CD14-positive monocyte (primary cell): Measurements from ENCODE around the gene SPHK1. TPM values are rescaled to one million over a fixed set of nuclear protein-coding genes. Genes with fewer than 3 reads are reported as not detected.
A peak's percentile ranks its signal among the peaks of the same experiment; 100 is the strongest.

ENCODE experiments used
- DNase-seq, 3 donors: peaks; one replicate each; pipeline ENCODE4 v3.0.0-alpha.2; 2011 to 2022
- H2AFZ ChIP-seq: 2 replicates; pipeline ENCODE4 v1.6.0; 2012; ENCODE audit warnings: mild to moderate bottlenecking, low read depth, low read length, inconsistent platforms; ENCODE audit not compliant: insufficient read depth, poor library complexity, severe bottlenecking
- H3K27ac ChIP-seq, 2 donors: 1 replicate in 1 of 2; 2 replicates in 1 of 2; pipeline ENCODE4 v1.5.1; 2012 to 2013; ENCODE audit warnings: low read length in 2 of 2, control low read depth in 1 of 2, inconsistent platforms in 1 of 2, low read depth in 1 of 2, mild to moderate bottlenecking in 1 of 2
- H3K27me3 ChIP-seq, 2 donors: one replicate each; pipeline versions ENCODE4 v1.6.0 to v1.6.1; 2011 to 2013; ENCODE audit warnings: low read length in 2 of 2; ENCODE audit not compliant: control insufficient read depth in 2 of 2, insufficient read depth in 2 of 2
- H3K36me3 ChIP-seq, 2 donors: replicated peaks in 1 of 2; 1 replicate in 1 of 2; 2 replicates in 1 of 2; pipeline versions ENCODE4 v1.5.1 to v1.6.1; 2012 to 2013; ENCODE audit warnings: low read length in 2 of 2, control low read depth in 1 of 2, inconsistent platforms in 1 of 2, mild to moderate bottlenecking in 1 of 2; ENCODE audit not compliant: insufficient read depth in 2 of 2, control insufficient read depth in 1 of 2
- H3K4me1 ChIP-seq, 2 donors: 1 replicate in 1 of 2; 2 replicates in 1 of 2; pipeline versions ENCODE4 v1.5.1 to v1.6.1; 2012 to 2013; ENCODE audit warnings: low read length in 2 of 2, control low read depth in 1 of 2, inconsistent platforms in 1 of 2, mild to moderate bottlenecking in 1 of 2, moderate library complexity in 1 of 2; ENCODE audit not compliant: insufficient read depth in 2 of 2, control insufficient read depth in 1 of 2
- H3K4me2 ChIP-seq: replicated peaks from 2 replicates; pipeline ENCODE3; 2012; ENCODE audit warnings: low read length, moderate library complexity, mild to moderate bottlenecking; ENCODE audit not compliant: poor library complexity, severe bottlenecking; ENCODE audit errors: extremely low read depth
- H3K4me3 ChIP-seq, 3 experiments: fragments of 200-600 bp in 1 of 3; sonication (generic) in 1 of 3; replicated peaks in 1 of 3; 1 replicate in 2 of 3; 2 replicates in 1 of 3; pipeline ENCODE4 v1.5.1; 2011 to 2013; ENCODE audit warnings: low read length in 3 of 3, mild to moderate bottlenecking in 3 of 3, control low read depth in 2 of 3, low read depth in 2 of 3, inconsistent platforms in 1 of 3, moderate library complexity in 1 of 3
- H3K79me2 ChIP-seq: 2 replicates; pipeline ENCODE4 v1.6.0; 2012; ENCODE audit warnings: mild to moderate bottlenecking, control low read depth, inconsistent platforms, low read length, moderate library complexity; ENCODE audit not compliant: insufficient read depth
- H3K9ac ChIP-seq: 2 replicates; pipeline ENCODE4 v1.6.0; 2017; ENCODE audit warnings: low read length, mild to moderate bottlenecking; ENCODE audit not compliant: insufficient read depth, poor library complexity, severe bottlenecking
- H3K9me3 ChIP-seq, 2 donors: replicated peaks in 1 of 2; 1 replicate in 1 of 2; 2 replicates in 1 of 2; pipeline versions ENCODE4 v1.5.1 to v1.6.1; 2012 to 2013; ENCODE audit warnings: low read length in 2 of 2, control low read depth in 1 of 2; ENCODE audit not compliant: control insufficient read depth in 1 of 2, insufficient read depth in 1 of 2
- H4K20me1 ChIP-seq: 2 replicates; pipeline ENCODE4 v1.6.0; 2012; ENCODE audit warnings: mild to moderate bottlenecking, low read length, control low read depth, moderate library complexity; ENCODE audit not compliant: insufficient read depth
- H3K27ac Mint-ChIP-seq, 7 donors: one replicate each; pipeline ENCODE4 v1.8.0; 2020; ENCODE audit warnings: mild to moderate bottlenecking in 7 of 7, mixed read lengths in 7 of 7, moderate library complexity in 6 of 7, inconsistent platforms in 2 of 7
- H3K27me3 Mint-ChIP-seq, 3 donors: one replicate each; pipeline ENCODE4 v1.8.0; 2021 to 2022; ENCODE audit warnings: low read depth in 3 of 3, mild to moderate bottlenecking in 3 of 3, mixed read lengths in 3 of 3, moderate library complexity in 3 of 3, inconsistent platforms in 1 of 3
- H3K36me3 Mint-ChIP-seq, 2 donors: one replicate each; pipeline ENCODE4 v1.8.0; 2020; ENCODE audit warnings: mixed read lengths in 2 of 2, inconsistent platforms in 1 of 2, mild to moderate bottlenecking in 1 of 2
- H3K4me1 Mint-ChIP-seq: one replicate; pipeline ENCODE4 v1.8.0; 2020; ENCODE audit warnings: mild to moderate bottlenecking, mixed read lengths
- H3K4me3 Mint-ChIP-seq, 2 donors: one replicate each; pipeline ENCODE4 v1.8.0; 2020; ENCODE audit warnings: mild to moderate bottlenecking in 2 of 2, mixed read lengths in 2 of 2, moderate library complexity in 1 of 2
- H3K9me3 Mint-ChIP-seq, 7 donors: one replicate each; pipeline ENCODE4 v1.8.0; 2020 to 2022; ENCODE audit warnings: mixed read lengths in 7 of 7, mild to moderate bottlenecking in 6 of 7, moderate library complexity in 6 of 7, inconsistent platforms in 2 of 7
- WGBS: methylation state at CpG from one replicate; pipeline ENCODE4 v1.1.5; 2013; ENCODE audit warnings: missing lambda C conversion rate; ENCODE audit not compliant: insufficient coverage; 5-methylcytosine and 5-hydroxymethylcytosine counted together
- intact Hi-C, 2 donors: fragments of 100-400 bp; cut with micrococcal nuclease; formaldehyde crosslinking; loops; one replicate each; pipeline versions ENCODE4 v1.15.0 to v1.15.1; 2023
- polyA minus RNA-seq: library from RNA; depleted of rRNA, polyadenylated mRNA; stranded (reverse); fragments of >200 nt; gene quantifications from 2 replicates; pipeline ENCODE4 v1.2.3, GENCODE V29; 2012
- polyA plus RNA-seq, 3 donors: library from polyadenylated mRNA; depleted of rRNA in 1 of 3; unstranded in 2 of 3; stranded (reverse) in 1 of 3; fragments of 300-500 nt in 2 of 3; fragments of >200 nt in 1 of 3; fragmentation: Illumina TruSeq in 2 of 3; gene quantifications; 1 replicate in 2 of 3; 2 replicates in 1 of 3; pipeline ENCODE4 v1.2.3, GENCODE V29; 2012 to 2021
- total RNA-seq, 12 experiments: library from RNA in 1 of 12; stranded (reverse) in 1 of 12; fragments of 120-200 nt in 1 of 12; gene quantifications; one replicate each; pipeline ENCODE4 v1.2.4 and lab custom pipeline; 2013 to 2026; ENCODE audit warnings: mixed read lengths in 6 of 12, inconsistent platforms in 1 of 12
- TF ChIP-seq, protein P1 (sequence below): fragments of 200-600 bp; IDR thresholded peaks from one replicate; pipeline ENCODE4 v1.8.0; 2022; ENCODE audit warnings: antibody characterized with exemption, mild to moderate bottlenecking

Gene SPHK1, protein sequence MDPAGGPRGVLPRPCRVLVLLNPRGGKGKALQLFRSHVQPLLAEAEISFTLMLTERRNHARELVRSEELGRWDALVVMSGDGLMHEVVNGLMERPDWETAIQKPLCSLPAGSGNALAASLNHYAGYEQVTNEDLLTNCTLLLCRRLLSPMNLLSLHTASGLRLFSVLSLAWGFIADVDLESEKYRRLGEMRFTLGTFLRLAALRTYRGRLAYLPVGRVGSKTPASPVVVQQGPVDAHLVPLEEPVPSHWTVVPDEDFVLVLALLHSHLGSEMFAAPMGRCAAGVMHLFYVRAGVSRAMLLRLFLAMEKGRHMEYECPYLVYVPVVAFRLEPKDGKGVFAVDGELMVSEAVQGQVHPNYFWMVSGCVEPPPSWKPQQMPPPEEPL
- 11.0 TPM for total RNA-seq (2013)
- polyA plus RNA-seq (10 to 100 TPM; 12.9 to 33.9 (median 19.1) TPM), polyA minus RNA-seq (39.3 and 56.4 TPM in 2 replicates), total RNA-seq (lab: John Stamatoyannopoulos, UW) (65.4 to 348 (median 154) reads per million in 11 experiments)

DNA sequence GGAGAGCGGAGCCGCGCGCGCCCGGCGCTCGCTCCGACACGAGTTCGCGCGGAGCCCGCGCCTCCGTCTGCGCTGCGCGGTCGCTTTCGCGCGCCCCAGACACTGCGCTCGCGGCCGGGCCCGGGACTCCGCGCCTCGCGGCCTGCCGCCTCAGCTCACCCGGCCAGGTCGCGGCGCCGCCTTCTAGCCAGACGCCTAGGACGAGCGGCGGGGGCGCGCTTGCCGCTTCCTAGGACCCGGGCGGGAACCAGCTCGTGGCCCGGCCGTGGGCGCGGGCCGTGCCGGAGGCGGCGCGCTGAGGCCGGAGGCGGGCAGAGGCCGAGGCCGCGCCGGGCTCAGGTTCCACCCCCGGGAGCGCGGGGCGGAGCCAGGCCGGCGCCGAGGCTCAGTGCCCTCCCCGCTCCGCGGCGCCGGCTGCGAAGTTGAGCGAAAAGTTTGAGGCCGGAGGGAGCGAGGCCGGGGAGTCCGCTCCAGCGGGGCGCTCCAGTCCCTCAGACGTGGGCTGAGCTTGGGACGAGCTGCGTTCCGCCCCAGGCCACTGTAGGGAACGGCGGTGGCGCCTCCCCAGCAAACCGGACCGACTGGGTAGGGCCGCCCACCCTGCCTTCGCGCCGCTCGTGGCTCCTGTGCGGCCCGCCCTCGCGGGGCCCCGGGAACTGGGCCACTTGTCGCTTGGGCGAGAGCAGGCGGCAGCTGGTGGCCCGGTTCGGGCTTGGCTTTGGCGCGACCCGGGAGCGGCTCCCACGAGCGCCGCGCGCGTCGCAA lies at the start of gene SPHK1:
Gene SPHK1 (plus strand): TSS at position 388 of the 765 bp plus-strand sequence. CDS start 1,036 bp downstream, outside the sequence.
- peak within 1 kb of the TSS; percentile 81 for H2AFZ ChIP-seq
- peaks cover 0 to 11% of the 10 kb centered on the region in 2 donors for H3K27me3 ChIP-seq
- peak within 1 kb of the TSS; percentile 96 to 97 for H3K4me3 Mint-ChIP-seq
- H3K27me3 Mint-ChIP-seq, result peaks cover 2 to 17% (median 8%) of the 10 kb centered on the region in 3 donors
- H3K27ac ChIP-seq, result peak within 1 kb of the TSS; percentile 90 to 96
- DNase-seq, result peak; percentile 50 to 65 (median 59)
- H3K9me3 Mint-ChIP-seq, result peaks cover 0 to 2% (median 0%) of the 10 kb centered on the region in 7 donors
- peak within 1 kb of the TSS; percentile 75 to 86 (median 75) for H3K4me3 ChIP-seq
- H4K20me1 ChIP-seq, result peaks cover 27% of the 10 kb centered on the region
- peaks cover 29% of the 10 kb centered on the region for H3K4me1 Mint-ChIP-seq
- under 1% methylated on average over 118 of the region's 118 CpGs for WGBS
- intact Hi-C loops, result loop anchor here in 1 of 2 donors (2.0 to 10.0 kb wide), 3 partner anchors 30 to 120 kb away; partner anchors contain the start of gene RHBDF2
- no peaks in the 10 kb centered on the region for H3K79me2 ChIP-seq
- H3K4me1 ChIP-seq, result peaks cover 42 to 57% of the 10 kb centered on the region in 2 donors
- peak within 1 kb of the TSS; percentile 87 for H3K9ac ChIP-seq
- peak within 1 kb of the TSS; percentile 82 for H3K4me2 ChIP-seq
- H3K9me3 ChIP-seq, result no peaks in the 10 kb centered on the region
- H3K27ac Mint-ChIP-seq, result peak within 1 kb of the TSS; percentile 87 to 97 (median 91)
- H3K36me3 Mint-ChIP-seq, result peaks cover 5 to 10% of the 10 kb centered on the region in 2 donors
- H3K36me3 ChIP-seq, result peaks cover 0 to 4% of the 10 kb centered on the region in 2 donors
- TF ChIP-seq, protein P1, sequence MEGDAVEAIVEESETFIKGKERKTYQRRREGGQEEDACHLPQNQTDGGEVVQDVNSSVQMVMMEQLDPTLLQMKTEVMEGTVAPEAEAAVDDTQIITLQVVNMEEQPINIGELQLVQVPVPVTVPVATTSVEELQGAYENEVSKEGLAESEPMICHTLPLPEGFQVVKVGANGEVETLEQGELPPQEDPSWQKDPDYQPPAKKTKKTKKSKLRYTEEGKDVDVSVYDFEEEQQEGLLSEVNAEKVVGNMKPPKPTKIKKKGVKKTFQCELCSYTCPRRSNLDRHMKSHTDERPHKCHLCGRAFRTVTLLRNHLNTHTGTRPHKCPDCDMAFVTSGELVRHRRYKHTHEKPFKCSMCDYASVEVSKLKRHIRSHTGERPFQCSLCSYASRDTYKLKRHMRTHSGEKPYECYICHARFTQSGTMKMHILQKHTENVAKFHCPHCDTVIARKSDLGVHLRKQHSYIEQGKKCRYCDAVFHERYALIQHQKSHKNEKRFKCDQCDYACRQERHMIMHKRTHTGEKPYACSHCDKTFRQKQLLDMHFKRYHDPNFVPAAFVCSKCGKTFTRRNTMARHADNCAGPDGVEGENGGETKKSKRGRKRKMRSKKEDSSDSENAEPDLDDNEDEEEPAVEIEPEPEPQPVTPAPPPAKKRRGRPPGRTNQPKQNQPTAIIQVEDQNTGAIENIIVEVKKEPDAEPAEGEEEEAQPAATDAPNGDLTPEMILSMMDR, result no peak
